Loucy (cell line): ENCODE data around the gene FAM174A.

Experiments
- EZH2phosphoT487 ChIP-seq: fragments of 200-600 bp; IDR thresholded peaks from 2 replicates; pipeline ENCODE4 v1.6.1; 2018; ENCODE audit warnings: antibody characterized with exemption, mild to moderate bottlenecking, moderate library complexity, borderline replicate concordance
- TF ChIP-seq, protein P1 (sequence below): fragments of 200-600 bp; sonication (generic); conservative IDR thresholded peaks from 2 replicates; pipeline ENCODE4 v1.5.1; 2014; ENCODE audit warnings: mild to moderate bottlenecking, antibody characterized with exemption, low read length

GRCh38 chr5:100609594-100609993 is 74.4 kb downstream of the FAM174A start:
- TF ChIP-seq, protein P1, sequence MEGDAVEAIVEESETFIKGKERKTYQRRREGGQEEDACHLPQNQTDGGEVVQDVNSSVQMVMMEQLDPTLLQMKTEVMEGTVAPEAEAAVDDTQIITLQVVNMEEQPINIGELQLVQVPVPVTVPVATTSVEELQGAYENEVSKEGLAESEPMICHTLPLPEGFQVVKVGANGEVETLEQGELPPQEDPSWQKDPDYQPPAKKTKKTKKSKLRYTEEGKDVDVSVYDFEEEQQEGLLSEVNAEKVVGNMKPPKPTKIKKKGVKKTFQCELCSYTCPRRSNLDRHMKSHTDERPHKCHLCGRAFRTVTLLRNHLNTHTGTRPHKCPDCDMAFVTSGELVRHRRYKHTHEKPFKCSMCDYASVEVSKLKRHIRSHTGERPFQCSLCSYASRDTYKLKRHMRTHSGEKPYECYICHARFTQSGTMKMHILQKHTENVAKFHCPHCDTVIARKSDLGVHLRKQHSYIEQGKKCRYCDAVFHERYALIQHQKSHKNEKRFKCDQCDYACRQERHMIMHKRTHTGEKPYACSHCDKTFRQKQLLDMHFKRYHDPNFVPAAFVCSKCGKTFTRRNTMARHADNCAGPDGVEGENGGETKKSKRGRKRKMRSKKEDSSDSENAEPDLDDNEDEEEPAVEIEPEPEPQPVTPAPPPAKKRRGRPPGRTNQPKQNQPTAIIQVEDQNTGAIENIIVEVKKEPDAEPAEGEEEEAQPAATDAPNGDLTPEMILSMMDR: no peak
- no peak for TF ChIP-seq EZH2phosphoT487
